GM23338 (cell line): ENCODE measurements around the gene ITPRIPL1. TPM values are rescaled to one million over a fixed set of nuclear protein-coding genes. Genes with fewer than 3 reads are reported as not detected.
"Not testable (repeated sequence)": the region's sequence is repeated elsewhere in the genome, so short reads cannot be mapped to it uniquely, and the experiment has no call there.

Experiments
- ATAC-seq: fragments of 200-7000 bp; cut with Tn5 transposase; 3 replicates; pipeline ENCODE4 v1.9.1; 2020
- DNase-seq: peaks from one replicate; pipeline ENCODE4 v3.0.0-alpha.2; 2015; ENCODE audit warnings: low spot score
- H2AFZ ChIP-seq: fragments of 200-600 bp; sonication (generic); 2 replicates; pipeline ENCODE4 v1.8.0; 2016; ENCODE audit warnings: antibody characterized with exemption, mild to moderate bottlenecking, moderate library complexity
- H3F3A ChIP-seq: fragments of 200-600 bp; sonication (generic); replicated peaks from 2 replicates; pipeline ENCODE4 v1.8.0; 2017; ENCODE audit warnings: antibody characterized with exemption, mixed run types, low read depth
- H3K27ac ChIP-seq: fragments of 200-600 bp; sonication (generic); 2 replicates; pipeline ENCODE4 v1.6.1; 2016; ENCODE audit warnings: low read depth
- H3K27me3 ChIP-seq: fragments of 200-600 bp; sonication (generic); 2 replicates; pipeline ENCODE4 v1.8.0; 2016; ENCODE audit warnings: mild to moderate bottlenecking, mixed run types, moderate library complexity; ENCODE audit not compliant: insufficient read depth
- H3K36me3 ChIP-seq: fragments of 200-600 bp; sonication (generic); 2 replicates; pipeline ENCODE4 v1.8.0; 2016; ENCODE audit warnings: mild to moderate bottlenecking; ENCODE audit not compliant: insufficient read depth
- H3K4me1 ChIP-seq: fragments of 200-600 bp; sonication (generic); 2 replicates; pipeline ENCODE4 v1.8.0; 2016; ENCODE audit warnings: mild to moderate bottlenecking, moderate library complexity; ENCODE audit not compliant: insufficient read depth
- H3K4me2 ChIP-seq: fragments of 200-600 bp; sonication (generic); 2 replicates; pipeline ENCODE4 v1.7.1; 2017; ENCODE audit warnings: mixed run types
- H3K4me3 ChIP-seq: fragments of 200-600 bp; sonication (generic); 2 replicates; pipeline ENCODE4 v1.6.1; 2016; ENCODE audit warnings: mixed run types
- H3K79me2 ChIP-seq: fragments of 200-600 bp; sonication (generic); replicated peaks from 2 replicates; pipeline ENCODE4 v1.8.0; 2017; ENCODE audit warnings: mild to moderate bottlenecking; ENCODE audit not compliant: insufficient read depth
- H3K9me2 ChIP-seq: fragments of 200-600 bp; sonication (generic); 2 replicates; pipeline ENCODE4 v1.8.0; 2017; ENCODE audit not compliant: insufficient read depth
- H4K20me1 ChIP-seq: fragments of 200-600 bp; sonication (generic); replicated peaks from 2 replicates; pipeline ENCODE4 v1.8.0; 2017; ENCODE audit warnings: mild to moderate bottlenecking; ENCODE audit not compliant: insufficient read depth
- H3K27ac Mint-ChIP-seq: 2 replicates; pipeline ENCODE4 v1.8.0; 2020; ENCODE audit warnings: inconsistent platforms, mild to moderate bottlenecking, moderate library complexity, mixed read lengths
- H3K27me3 Mint-ChIP-seq: 3 replicates; pipeline ENCODE4 v1.8.0; 2022; ENCODE audit warnings: low read depth, mild to moderate bottlenecking, moderate library complexity, mixed read lengths, inconsistent platforms; ENCODE audit not compliant: insufficient read depth, poor library complexity
- H3K36me3 Mint-ChIP-seq: 3 replicates; pipeline ENCODE4 v1.8.0; 2021; ENCODE audit warnings: low read depth, mild to moderate bottlenecking, inconsistent platforms, moderate library complexity, mixed read lengths
- H3K4me1 Mint-ChIP-seq: 3 replicates; pipeline ENCODE4 v1.8.0; 2020; ENCODE audit warnings: mild to moderate bottlenecking, inconsistent platforms, mixed read lengths
- H3K4me3 Mint-ChIP-seq: 3 replicates; pipeline ENCODE4 v1.8.0; 2021; ENCODE audit warnings: moderate library complexity, mild to moderate bottlenecking, inconsistent platforms, mixed read lengths
- H3K9me3 Mint-ChIP-seq: 3 replicates; pipeline ENCODE4 v1.8.0; 2020; ENCODE audit warnings: moderate library complexity, mild to moderate bottlenecking, inconsistent platforms, mixed read lengths
- CTCF ChIP-seq, 2 experiments: fragments of 200-600 bp in 1 of 2; sonication (generic) in 1 of 2; conservative IDR thresholded peaks; 2 replicates each; pipeline versions ENCODE4 v1.5.1 to v1.6.1; 2016 to 2017; ENCODE audit warnings: antibody characterized with exemption in 2 of 2, low read depth in 2 of 2, mild to moderate bottlenecking in 2 of 2, moderate library complexity in 1 of 2
- ETS1 ChIP-seq: IDR thresholded peaks from 2 replicates; pipeline ENCODE4 v1.6.1; 2016; ENCODE audit warnings: antibody characterized with exemption
- EZH2 ChIP-seq: fragments of 200-600 bp; sonication (generic); IDR thresholded peaks from one replicate; pipeline ENCODE4 v1.8.0; 2017; ENCODE audit warnings: antibody characterized with exemption, mild to moderate bottlenecking, low read depth; ENCODE audit not compliant: unreplicated experiment
- EZH2phosphoT487 ChIP-seq: fragments of 200-600 bp; sonication (generic); IDR thresholded peaks from one replicate; pipeline ENCODE4 v1.8.1; 2018; ENCODE audit warnings: antibody characterized with exemption; ENCODE audit not compliant: unreplicated experiment
- JUNB ChIP-seq: IDR thresholded peaks from one replicate; pipeline ENCODE4 v1.6.1; 2016; ENCODE audit warnings: antibody characterized with exemption; ENCODE audit not compliant: unreplicated experiment
- NANOG ChIP-seq: IDR thresholded peaks from 2 replicates; pipeline ENCODE4 v1.6.1; 2016; ENCODE audit warnings: antibody characterized with exemption, borderline replicate concordance
- POLR2AphosphoS5 ChIP-seq: IDR thresholded peaks from 2 replicates; pipeline ENCODE4 v1.6.1; 2016; ENCODE audit warnings: antibody characterized with exemption, low read depth
- REST ChIP-seq: IDR thresholded peaks from one replicate; pipeline ENCODE4 v1.6.1; 2018; ENCODE audit warnings: antibody characterized with exemption; ENCODE audit not compliant: unreplicated experiment
- ZNF114 ChIP-seq: fragments of 250-450 bp; sonication (Bioruptor Pico); IDR thresholded peaks from 2 replicates; pipeline ENCODE4 v1.5.0; 2020; ENCODE audit warnings: mild to moderate bottlenecking, moderate library complexity
- ZNF462 ChIP-seq: fragments of 250-450 bp; sonication (Bioruptor Pico); IDR thresholded peaks from 2 replicates; pipeline ENCODE4 v1.5.0; 2020; ENCODE audit warnings: mild to moderate bottlenecking, moderate library complexity
- polyA plus RNA-seq: library from polyadenylated mRNA; unstranded; fragments of >200 nt; fragmentation: Nextera tagmentation; extraction: Ambion mirVana; gene quantifications from 2 replicates; pipeline ENCODE4 v1.2.1, GENCODE V29; 2016
- total RNA-seq: library from RNA; depleted of rRNA; stranded (reverse); fragments of >200 nt; shearing (Covaris generic); gene quantifications from 2 replicates; pipeline ENCODE4 v1.2.3, GENCODE V29; 2014

Gene ITPRIPL1
- total and polyA plus RNA-seq, 2 experiments from 2014 or later: 5.3 to 14.0 TPM

- not testable (repeated sequence) for H3K79me2 ChIP-seq, DNase-seq, H3K27me3 ChIP-seq, H3F3A ChIP-seq, H3K4me1 ChIP-seq, H3K9me3 Mint-ChIP-seq, ATAC-seq, H3K27ac ChIP-seq, H2AFZ ChIP-seq, H3K4me3 Mint-ChIP-seq, H3K4me2 ChIP-seq, H4K20me1 ChIP-seq, H3K4me1 Mint-ChIP-seq, H3K9me2 ChIP-seq, H3K27ac Mint-ChIP-seq, H3K27me3 Mint-ChIP-seq, H3K4me3 ChIP-seq
- peaks cover 94% of the 10 kb centered on the region for H3K36me3 Mint-ChIP-seq
- peaks cover 92% of the 10 kb centered on the region for H3K36me3 ChIP-seq
Measured at GRCh38 chr2:96294271-96294670, 30.8 kb upstream of the ITPRIPL1 start.

- DNase-seq: no peak
- no peaks in the 10 kb centered on the region for H3K4me1 ChIP-seq
- no peak overlapping the region for H3K4me2 ChIP-seq
- Mint-ChIP-seq H3K27ac (no peak overlapping the region), H3K36me3 (peaks cover 88% of the 10 kb centered on the region), H3K27me3 (no peaks in the 10 kb centered on the region), H3K4me3 (no peak overlapping the region), H3K9me3 (no peaks in the 10 kb centered on the region), H3K4me1 (no peaks in the 10 kb centered on the region)
- H3K9me2 ChIP-seq: no peaks in the 10 kb centered on the region
- H3K27ac ChIP-seq: no peak overlapping the region
- H3K4me3 ChIP-seq: no peak overlapping the region
- H3K79me2 ChIP-seq: peaks cover 8% of the 10 kb centered on the region
- no peaks in the 10 kb centered on the region for H3F3A ChIP-seq
- peaks cover 14% of the 10 kb centered on the region for H4K20me1 ChIP-seq
- peaks cover 93% of the 10 kb centered on the region for H3K36me3 ChIP-seq
- no peak overlapping the region for H2AFZ ChIP-seq
- ATAC-seq: no peak
- H3K27me3 ChIP-seq: no peaks in the 10 kb centered on the region
- TF ChIP-seq ZNF462 (CRISPR knock-in tag) (no peak), EZH2phosphoT487 (no peak), EZH2 (no peak), JUNB (no peak), NANOG (no peak), REST (no peak), ETS1 (no peak), POLR2AphosphoS5 (no peak), ZNF114 (CRISPR knock-in tag) (no peak), CTCF (conservative IDR thresholded peaks at IDR 0.05; ENCODE audit: low read depth in 2 of 2) (no peak)
Measured at GRCh38 chr2:96296925-96297324, 28.2 kb upstream of the ITPRIPL1 start.
